GM23338 (cell line): Measurements from ENCODE around the gene RWDD3. TPM values are rescaled to one million over a fixed set of nuclear protein-coding genes. Genes with fewer than 3 reads are reported as not detected.

Experiments
- ATAC-seq: fragments of 200-7000 bp; cut with Tn5 transposase; 3 replicates; pipeline ENCODE4 v1.9.1; 2020
- DNase-seq: peaks from one replicate; pipeline ENCODE4 v3.0.0-alpha.2; 2015; ENCODE audit warnings: low spot score
- H2AFZ ChIP-seq: fragments of 200-600 bp; sonication (generic); 2 replicates; pipeline ENCODE4 v1.8.0; 2016; ENCODE audit warnings: antibody characterized with exemption, mild to moderate bottlenecking, moderate library complexity
- H3F3A ChIP-seq: fragments of 200-600 bp; sonication (generic); replicated peaks from 2 replicates; pipeline ENCODE4 v1.8.0; 2017; ENCODE audit warnings: antibody characterized with exemption, mixed run types, low read depth
- H3K27ac ChIP-seq: fragments of 200-600 bp; sonication (generic); 2 replicates; pipeline ENCODE4 v1.6.1; 2016; ENCODE audit warnings: low read depth
- H3K27me3 ChIP-seq: fragments of 200-600 bp; sonication (generic); 2 replicates; pipeline ENCODE4 v1.8.0; 2016; ENCODE audit warnings: mild to moderate bottlenecking, mixed run types, moderate library complexity; ENCODE audit not compliant: insufficient read depth
- H3K36me3 ChIP-seq: fragments of 200-600 bp; sonication (generic); 2 replicates; pipeline ENCODE4 v1.8.0; 2016; ENCODE audit warnings: mild to moderate bottlenecking; ENCODE audit not compliant: insufficient read depth
- H3K4me1 ChIP-seq: fragments of 200-600 bp; sonication (generic); 2 replicates; pipeline ENCODE4 v1.8.0; 2016; ENCODE audit warnings: mild to moderate bottlenecking, moderate library complexity; ENCODE audit not compliant: insufficient read depth
- H3K4me2 ChIP-seq: fragments of 200-600 bp; sonication (generic); 2 replicates; pipeline ENCODE4 v1.7.1; 2017; ENCODE audit warnings: mixed run types
- H3K4me3 ChIP-seq: fragments of 200-600 bp; sonication (generic); 2 replicates; pipeline ENCODE4 v1.6.1; 2016; ENCODE audit warnings: mixed run types
- H3K79me2 ChIP-seq: fragments of 200-600 bp; sonication (generic); replicated peaks from 2 replicates; pipeline ENCODE4 v1.8.0; 2017; ENCODE audit warnings: mild to moderate bottlenecking; ENCODE audit not compliant: insufficient read depth
- H3K9me2 ChIP-seq: fragments of 200-600 bp; sonication (generic); 2 replicates; pipeline ENCODE4 v1.8.0; 2017; ENCODE audit not compliant: insufficient read depth
- H4K20me1 ChIP-seq: fragments of 200-600 bp; sonication (generic); replicated peaks from 2 replicates; pipeline ENCODE4 v1.8.0; 2017; ENCODE audit warnings: mild to moderate bottlenecking; ENCODE audit not compliant: insufficient read depth
- H3K27ac Mint-ChIP-seq: 2 replicates; pipeline ENCODE4 v1.8.0; 2020; ENCODE audit warnings: inconsistent platforms, mild to moderate bottlenecking, moderate library complexity, mixed read lengths
- H3K27me3 Mint-ChIP-seq: 3 replicates; pipeline ENCODE4 v1.8.0; 2022; ENCODE audit warnings: low read depth, mild to moderate bottlenecking, moderate library complexity, mixed read lengths, inconsistent platforms; ENCODE audit not compliant: insufficient read depth, poor library complexity
- H3K36me3 Mint-ChIP-seq: 3 replicates; pipeline ENCODE4 v1.8.0; 2021; ENCODE audit warnings: low read depth, mild to moderate bottlenecking, inconsistent platforms, moderate library complexity, mixed read lengths
- H3K4me1 Mint-ChIP-seq: 3 replicates; pipeline ENCODE4 v1.8.0; 2020; ENCODE audit warnings: mild to moderate bottlenecking, inconsistent platforms, mixed read lengths
- H3K4me3 Mint-ChIP-seq: 3 replicates; pipeline ENCODE4 v1.8.0; 2021; ENCODE audit warnings: moderate library complexity, mild to moderate bottlenecking, inconsistent platforms, mixed read lengths
- H3K9me3 Mint-ChIP-seq: 3 replicates; pipeline ENCODE4 v1.8.0; 2020; ENCODE audit warnings: moderate library complexity, mild to moderate bottlenecking, inconsistent platforms, mixed read lengths
- CREB1 ChIP-seq: fragments of 250-450 bp; sonication (Bioruptor Pico); IDR thresholded peaks from 2 replicates; pipeline ENCODE4 v1.5.0; 2020; ENCODE audit warnings: low read depth, mild to moderate bottlenecking, moderate library complexity
- EZH2phosphoT487 ChIP-seq: fragments of 200-600 bp; sonication (generic); IDR thresholded peaks from one replicate; pipeline ENCODE4 v1.8.1; 2018; ENCODE audit warnings: antibody characterized with exemption; ENCODE audit not compliant: unreplicated experiment
- JUNB ChIP-seq: IDR thresholded peaks from one replicate; pipeline ENCODE4 v1.6.1; 2016; ENCODE audit warnings: antibody characterized with exemption; ENCODE audit not compliant: unreplicated experiment
- POLR2AphosphoS5 ChIP-seq: IDR thresholded peaks from 2 replicates; pipeline ENCODE4 v1.6.1; 2016; ENCODE audit warnings: antibody characterized with exemption, low read depth
- STAT1 ChIP-seq: IDR thresholded peaks from one replicate; pipeline ENCODE4 v1.6.1; 2016; ENCODE audit warnings: antibody characterized with exemption; ENCODE audit not compliant: unreplicated experiment
- ZNF114 ChIP-seq: fragments of 250-450 bp; sonication (Bioruptor Pico); IDR thresholded peaks from 2 replicates; pipeline ENCODE4 v1.5.0; 2020; ENCODE audit warnings: mild to moderate bottlenecking, moderate library complexity
- polyA plus RNA-seq: library from polyadenylated mRNA; unstranded; fragments of >200 nt; fragmentation: Nextera tagmentation; extraction: Ambion mirVana; gene quantifications from 2 replicates; pipeline ENCODE4 v1.2.1, GENCODE V29; 2016
- total RNA-seq: library from RNA; depleted of rRNA; stranded (reverse); fragments of >200 nt; shearing (Covaris generic); gene quantifications from 2 replicates; pipeline ENCODE4 v1.2.3, GENCODE V29; 2014
- TF ChIP-seq, protein P1 (sequence below): IDR thresholded peaks from one replicate; pipeline ENCODE4 v1.6.1; 2018; ENCODE audit warnings: antibody characterized with exemption; ENCODE audit not compliant: unreplicated experiment
- TF ChIP-seq, protein P2 (sequence below): IDR thresholded peaks from 2 replicates; pipeline ENCODE4 v1.6.1; 2016; ENCODE audit warnings: antibody characterized with exemption
- TF ChIP-seq, protein P3 (sequence below), 2 experiments: fragments of 200-600 bp in 1 of 2; sonication (generic) in 1 of 2; conservative IDR thresholded peaks; 2 replicates each; pipeline versions ENCODE4 v1.5.1 to v1.6.1; 2016 to 2017; ENCODE audit warnings: antibody characterized with exemption in 2 of 2, low read depth in 2 of 2, mild to moderate bottlenecking in 2 of 2, moderate library complexity in 1 of 2

RWDD3 gene
- total and polyA plus RNA-seq, 2 experiments from 2014 or later: 19.3 to 50.7 TPM

DNA sequence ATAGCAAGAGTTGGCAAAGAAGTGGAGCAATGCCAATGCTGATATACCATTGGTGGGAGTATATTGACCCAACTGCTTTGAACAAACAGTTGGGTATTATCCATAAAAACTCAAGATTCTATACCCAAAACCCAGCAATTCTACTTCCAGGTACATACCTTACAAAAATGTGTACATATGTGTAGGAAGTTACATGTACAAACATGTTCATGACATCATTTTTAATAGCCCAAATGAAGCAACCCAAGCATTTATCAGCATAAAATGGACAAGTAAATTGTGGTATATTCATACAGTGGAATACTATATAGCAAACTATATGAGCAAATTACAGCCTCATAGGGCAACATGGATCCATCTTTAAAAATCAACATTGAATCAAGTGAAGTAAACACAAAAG is 20.9 kb downstream of the RWDD3 start:
- Mint-ChIP-seq H3K4me1 (peaks cover 8% of the 10 kb centered on the region; the same call in 2 of the 3 replicates), H3K36me3 (peaks cover 11% of the 10 kb centered on the region; the same call in 2 of the 3 replicates), H3K4me3 (no peak overlapping the region), H3K27ac (no peak overlapping the region), H3K9me3 (peaks cover 4% of the 10 kb centered on the region; the same call in 1 of the 3 replicates), H3K27me3 (no peaks in the 10 kb centered on the region)
- Histone ChIP-seq H3K27ac (no peak overlapping the region), H3K4me2 (no peak overlapping the region), H3K79me2 (no peaks in the 10 kb centered on the region), H3K9me2 (no peaks in the 10 kb centered on the region; the same call in 1 of the 2 replicates), H2AFZ (no peak overlapping the region), H3K4me3 (no peak overlapping the region), H4K20me1 (no peaks in the 10 kb centered on the region), H3K4me1 (peaks cover 2% of the 10 kb centered on the region; the same call in 1 of the 2 replicates), H3K27me3 (no peaks in the 10 kb centered on the region), H3F3A (no peaks in the 10 kb centered on the region), H3K36me3 (no peaks in the 10 kb centered on the region)
- TF ChIP-seq POLR2AphosphoS5 (no peak), CREB1 (no peak), JUNB (no peak), ZNF114 (CRISPR knock-in tag) (no peak), EZH2phosphoT487 (no peak)
- TF ChIP-seq, protein P1, sequence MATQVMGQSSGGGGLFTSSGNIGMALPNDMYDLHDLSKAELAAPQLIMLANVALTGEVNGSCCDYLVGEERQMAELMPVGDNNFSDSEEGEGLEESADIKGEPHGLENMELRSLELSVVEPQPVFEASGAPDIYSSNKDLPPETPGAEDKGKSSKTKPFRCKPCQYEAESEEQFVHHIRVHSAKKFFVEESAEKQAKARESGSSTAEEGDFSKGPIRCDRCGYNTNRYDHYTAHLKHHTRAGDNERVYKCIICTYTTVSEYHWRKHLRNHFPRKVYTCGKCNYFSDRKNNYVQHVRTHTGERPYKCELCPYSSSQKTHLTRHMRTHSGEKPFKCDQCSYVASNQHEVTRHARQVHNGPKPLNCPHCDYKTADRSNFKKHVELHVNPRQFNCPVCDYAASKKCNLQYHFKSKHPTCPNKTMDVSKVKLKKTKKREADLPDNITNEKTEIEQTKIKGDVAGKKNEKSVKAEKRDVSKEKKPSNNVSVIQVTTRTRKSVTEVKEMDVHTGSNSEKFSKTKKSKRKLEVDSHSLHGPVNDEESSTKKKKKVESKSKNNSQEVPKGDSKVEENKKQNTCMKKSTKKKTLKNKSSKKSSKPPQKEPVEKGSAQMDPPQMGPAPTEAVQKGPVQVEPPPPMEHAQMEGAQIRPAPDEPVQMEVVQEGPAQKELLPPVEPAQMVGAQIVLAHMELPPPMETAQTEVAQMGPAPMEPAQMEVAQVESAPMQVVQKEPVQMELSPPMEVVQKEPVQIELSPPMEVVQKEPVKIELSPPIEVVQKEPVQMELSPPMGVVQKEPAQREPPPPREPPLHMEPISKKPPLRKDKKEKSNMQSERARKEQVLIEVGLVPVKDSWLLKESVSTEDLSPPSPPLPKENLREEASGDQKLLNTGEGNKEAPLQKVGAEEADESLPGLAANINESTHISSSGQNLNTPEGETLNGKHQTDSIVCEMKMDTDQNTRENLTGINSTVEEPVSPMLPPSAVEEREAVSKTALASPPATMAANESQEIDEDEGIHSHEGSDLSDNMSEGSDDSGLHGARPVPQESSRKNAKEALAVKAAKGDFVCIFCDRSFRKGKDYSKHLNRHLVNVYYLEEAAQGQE: no peak
- TF ChIP-seq, protein P2, sequence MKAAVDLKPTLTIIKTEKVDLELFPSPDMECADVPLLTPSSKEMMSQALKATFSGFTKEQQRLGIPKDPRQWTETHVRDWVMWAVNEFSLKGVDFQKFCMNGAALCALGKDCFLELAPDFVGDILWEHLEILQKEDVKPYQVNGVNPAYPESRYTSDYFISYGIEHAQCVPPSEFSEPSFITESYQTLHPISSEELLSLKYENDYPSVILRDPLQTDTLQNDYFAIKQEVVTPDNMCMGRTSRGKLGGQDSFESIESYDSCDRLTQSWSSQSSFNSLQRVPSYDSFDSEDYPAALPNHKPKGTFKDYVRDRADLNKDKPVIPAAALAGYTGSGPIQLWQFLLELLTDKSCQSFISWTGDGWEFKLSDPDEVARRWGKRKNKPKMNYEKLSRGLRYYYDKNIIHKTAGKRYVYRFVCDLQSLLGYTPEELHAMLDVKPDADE: no peak
- no peak for DNase-seq
- no peak for ATAC-seq

DNA sequence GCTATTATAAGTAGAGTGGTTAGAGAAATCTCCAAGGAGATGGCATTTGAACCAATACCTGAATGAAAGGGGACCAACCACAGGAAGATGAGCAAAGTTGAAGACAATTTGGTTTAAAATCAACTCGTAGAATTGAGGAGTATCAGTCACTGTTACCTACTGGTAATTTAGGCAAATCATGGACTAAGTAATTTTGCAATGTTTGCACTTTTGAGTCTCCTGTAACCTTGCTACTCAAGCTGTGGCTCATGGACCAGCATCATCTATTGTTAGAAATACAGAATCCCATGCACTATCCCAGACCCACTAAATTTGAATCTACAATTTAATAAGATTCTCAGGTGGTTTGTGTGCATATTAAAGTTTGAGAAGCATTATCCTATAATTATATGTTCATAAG is 21.8 kb downstream of the RWDD3 start:
- no peak overlapping the region for H3K4me3 ChIP-seq
- Mint-ChIP-seq H3K27ac (no peak overlapping the region), H3K9me3 (peaks cover 4% of the 10 kb centered on the region; the same call in 1 of the 3 replicates), H3K4me3 (no peak overlapping the region), H3K4me1 (peaks cover 8% of the 10 kb centered on the region; the same call in 2 of the 3 replicates), H3K36me3 (peaks cover 11% of the 10 kb centered on the region; the same call in 2 of the 3 replicates), H3K27me3 (no peaks in the 10 kb centered on the region)
- H3K9me2 ChIP-seq: no peaks in the 10 kb centered on the region; the same call in 1 of the 2 replicates
- H3K4me2 ChIP-seq: no peak overlapping the region
- DNase-seq: no peak
- H2AFZ ChIP-seq: no peak overlapping the region
- peaks cover 2% of the 10 kb centered on the region; the same call in 1 of the 2 replicates for H3K4me1 ChIP-seq
- H3K27ac ChIP-seq: no peak overlapping the region
- H3K79me2 ChIP-seq: no peaks in the 10 kb centered on the region
- H3F3A ChIP-seq: no peaks in the 10 kb centered on the region
- H4K20me1 ChIP-seq: no peaks in the 10 kb centered on the region
- H3K27me3 ChIP-seq: no peaks in the 10 kb centered on the region
- H3K36me3 ChIP-seq: no peaks in the 10 kb centered on the region
- no peak for ATAC-seq
- TF ChIP-seq STAT1: no peak
- no peak for TF ChIP-seq POLR2AphosphoS5
- TF ChIP-seq JUNB: no peak
- TF ChIP-seq, protein P3, sequence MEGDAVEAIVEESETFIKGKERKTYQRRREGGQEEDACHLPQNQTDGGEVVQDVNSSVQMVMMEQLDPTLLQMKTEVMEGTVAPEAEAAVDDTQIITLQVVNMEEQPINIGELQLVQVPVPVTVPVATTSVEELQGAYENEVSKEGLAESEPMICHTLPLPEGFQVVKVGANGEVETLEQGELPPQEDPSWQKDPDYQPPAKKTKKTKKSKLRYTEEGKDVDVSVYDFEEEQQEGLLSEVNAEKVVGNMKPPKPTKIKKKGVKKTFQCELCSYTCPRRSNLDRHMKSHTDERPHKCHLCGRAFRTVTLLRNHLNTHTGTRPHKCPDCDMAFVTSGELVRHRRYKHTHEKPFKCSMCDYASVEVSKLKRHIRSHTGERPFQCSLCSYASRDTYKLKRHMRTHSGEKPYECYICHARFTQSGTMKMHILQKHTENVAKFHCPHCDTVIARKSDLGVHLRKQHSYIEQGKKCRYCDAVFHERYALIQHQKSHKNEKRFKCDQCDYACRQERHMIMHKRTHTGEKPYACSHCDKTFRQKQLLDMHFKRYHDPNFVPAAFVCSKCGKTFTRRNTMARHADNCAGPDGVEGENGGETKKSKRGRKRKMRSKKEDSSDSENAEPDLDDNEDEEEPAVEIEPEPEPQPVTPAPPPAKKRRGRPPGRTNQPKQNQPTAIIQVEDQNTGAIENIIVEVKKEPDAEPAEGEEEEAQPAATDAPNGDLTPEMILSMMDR (conservative IDR thresholded peaks at IDR 0.05; ENCODE audit: low read depth in 2 of 2): no peak
- TF ChIP-seq EZH2phosphoT487: no peak
